ENCODE results near the gene GABRP.
"Not testable (repeated sequence)": the region's sequence is repeated elsewhere in the genome, so short reads cannot be mapped to it uniquely, and the experiment has no call there.

The GABRP gene

DNA sequence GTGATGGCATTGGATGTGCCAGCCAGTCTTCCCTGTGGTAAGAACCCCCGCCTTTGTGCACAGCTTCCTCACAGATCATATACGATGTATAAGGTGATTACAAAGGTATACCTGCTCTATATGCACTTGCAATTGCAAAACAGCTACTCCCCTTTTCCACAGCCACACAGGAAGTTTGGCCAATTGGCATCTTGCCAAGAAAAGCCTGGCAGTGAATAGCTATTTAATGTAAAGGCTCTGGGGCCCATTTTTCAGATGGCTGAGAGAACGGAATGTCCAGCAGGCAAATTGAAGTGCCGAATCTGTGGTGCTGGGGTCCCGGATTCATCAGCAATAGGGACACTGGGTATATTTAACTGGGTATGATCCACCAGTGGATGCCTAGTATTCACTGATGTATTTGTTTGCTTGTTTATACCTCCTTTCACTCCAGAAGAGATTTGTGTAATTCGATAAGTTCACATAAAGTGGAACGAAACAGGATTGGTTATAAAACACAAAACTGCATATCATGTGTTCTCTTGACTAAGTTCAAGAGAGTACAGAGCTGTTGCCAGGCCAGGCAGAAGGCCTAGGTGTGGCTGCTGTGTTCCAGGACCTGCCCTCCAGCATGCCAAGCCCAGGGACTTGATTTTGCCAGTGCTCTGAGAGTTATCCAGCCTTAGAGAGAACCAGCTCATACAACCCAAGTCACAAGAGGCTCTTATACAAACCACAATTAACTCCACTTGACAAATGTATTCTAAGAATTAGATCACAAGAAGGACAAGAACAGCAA lies 27.7 kb upstream of the GABRP start:
- no peak for DNase-seq

- no peak for DNase-seq
These were observed 26.8 kb upstream of the GABRP start for GRCh38 chr5:170756691-170757090.

- no peak for DNase-seq
These were observed 26.3 kb upstream of the GABRP start for GRCh38 chr5:170757182-170757601.

GRCh38 chr5:170757669-170758068 lies 25.9 kb upstream of the GABRP start:
- DNase-seq, result no peak

DNA sequence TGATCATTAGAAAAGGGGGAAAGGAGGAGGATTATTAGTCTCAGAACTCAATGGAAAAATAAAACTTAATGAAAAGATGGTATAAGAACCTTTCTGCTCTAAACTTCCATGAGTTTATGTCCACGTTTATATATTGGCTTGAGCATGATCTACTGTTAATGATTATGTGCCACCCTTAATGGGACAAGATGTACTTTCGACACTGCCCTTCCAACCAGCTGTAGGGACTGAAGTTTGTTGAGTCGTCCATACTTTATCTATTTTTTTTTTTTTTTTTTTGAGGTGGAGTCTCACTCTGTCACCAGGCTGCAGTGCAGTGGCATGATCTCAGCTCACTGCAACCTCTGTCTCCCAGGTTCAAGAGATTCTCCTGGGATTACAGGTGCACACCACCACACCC lies 25.0 kb upstream of the GABRP start:
- no peak for DNase-seq

DNA sequence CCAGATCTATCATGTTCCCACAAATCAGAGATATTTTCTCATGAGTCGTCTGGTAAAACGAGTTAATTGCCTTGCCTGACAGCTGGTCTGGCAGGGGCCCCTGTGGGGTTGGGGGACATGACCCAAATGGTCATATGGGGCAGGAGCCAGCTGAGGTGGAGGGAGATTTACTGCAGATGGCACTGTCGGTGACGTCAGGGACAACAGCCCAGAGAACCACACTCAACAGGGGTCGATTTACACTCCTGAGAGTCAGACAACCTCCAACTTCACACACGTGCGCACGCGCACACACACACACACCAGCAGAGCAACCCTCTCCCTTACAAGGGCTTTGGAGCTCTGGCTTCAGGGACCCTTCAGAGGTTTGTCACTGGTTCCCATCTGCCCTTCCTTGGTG lies 23.4 kb upstream of the GABRP start:
- no peak for DNase-seq

DNA sequence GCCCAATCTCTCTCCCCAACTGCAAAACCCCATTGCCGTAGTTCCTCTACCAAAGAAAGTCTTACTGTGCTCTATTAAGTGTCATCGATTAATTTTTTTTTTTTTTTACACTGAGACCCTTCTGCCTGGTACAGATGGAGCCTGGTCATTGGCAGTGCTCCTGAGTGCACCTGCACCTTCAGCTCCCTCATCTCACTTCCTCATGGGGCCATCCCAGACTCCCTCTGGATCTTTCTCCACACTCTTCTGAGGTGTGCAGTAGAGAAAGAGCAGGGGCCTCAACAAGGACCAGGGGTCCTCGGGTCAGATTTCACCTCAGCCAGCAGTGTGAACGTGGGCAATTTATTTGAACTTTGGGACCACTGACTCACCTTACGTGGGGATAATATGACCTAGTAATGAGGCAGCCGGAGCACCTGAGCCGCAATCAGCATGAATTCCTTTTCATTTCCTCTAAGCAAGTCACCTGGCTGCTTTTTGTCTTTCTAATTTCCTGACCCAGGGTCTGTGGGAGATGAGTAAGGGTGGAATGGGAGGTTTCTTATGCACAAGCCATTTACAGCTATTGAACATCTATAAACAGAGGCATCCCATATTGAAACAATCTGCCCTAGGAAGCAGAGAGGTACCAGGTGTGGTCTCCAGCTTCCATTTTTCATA lies 22.3 kb upstream of the GABRP start:
- no peak for DNase-seq

DNA sequence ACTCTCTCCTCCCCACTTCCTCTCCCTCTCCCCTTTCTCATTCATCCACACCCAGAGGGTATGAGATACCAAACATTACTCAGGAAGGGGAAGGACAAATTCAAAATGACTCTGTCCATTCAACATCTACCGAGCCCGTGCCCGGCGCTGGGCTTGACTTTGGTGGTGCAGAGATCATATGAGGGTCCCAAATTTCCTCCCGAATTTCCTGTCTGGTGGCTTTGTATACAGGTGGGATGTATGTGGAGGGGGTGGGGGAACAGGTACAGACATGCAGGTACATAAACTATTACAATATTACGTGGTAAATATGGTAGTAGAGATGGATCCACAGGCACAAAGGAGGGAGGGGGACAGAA lies 21.8 kb upstream of the GABRP start:
- no peak for DNase-seq

GRCh38 chr5:170762298-170762697 lies 21.2 kb upstream of the GABRP start:
- DNase-seq, result not testable (repeated sequence)

DNA sequence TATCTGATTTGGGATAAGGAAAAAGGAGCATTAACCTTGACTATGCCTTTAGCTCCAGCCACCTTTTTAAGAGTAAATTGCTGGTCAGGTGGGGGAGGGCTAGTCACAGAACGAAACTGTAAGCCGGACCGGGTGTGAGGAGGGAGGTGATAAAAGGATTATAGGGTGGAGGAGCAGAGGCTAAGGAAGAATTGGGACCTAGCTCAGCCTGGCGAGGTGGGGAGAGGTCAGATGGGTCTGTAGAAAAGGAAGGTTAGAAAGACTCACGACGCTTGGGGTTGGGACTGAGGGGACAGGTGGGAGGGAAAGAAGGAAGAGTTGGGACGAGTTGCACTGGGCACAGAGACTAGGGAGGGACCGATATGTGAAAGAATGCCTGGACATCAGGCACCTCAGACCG lies 17.7 kb upstream of the GABRP start:
- not testable (repeated sequence) for DNase-seq

GRCh38 chr5:170769246-170769645 lies 14.3 kb upstream of the GABRP start:
- no peak for DNase-seq

- DNase-seq, result no peak
These were observed 13.6 kb upstream of the GABRP start for GRCh38 chr5:170769898-170770416.

- no peak for DNase-seq
These were observed 12.0 kb upstream of the GABRP start for GRCh38 chr5:170771496-170771895.

DNA sequence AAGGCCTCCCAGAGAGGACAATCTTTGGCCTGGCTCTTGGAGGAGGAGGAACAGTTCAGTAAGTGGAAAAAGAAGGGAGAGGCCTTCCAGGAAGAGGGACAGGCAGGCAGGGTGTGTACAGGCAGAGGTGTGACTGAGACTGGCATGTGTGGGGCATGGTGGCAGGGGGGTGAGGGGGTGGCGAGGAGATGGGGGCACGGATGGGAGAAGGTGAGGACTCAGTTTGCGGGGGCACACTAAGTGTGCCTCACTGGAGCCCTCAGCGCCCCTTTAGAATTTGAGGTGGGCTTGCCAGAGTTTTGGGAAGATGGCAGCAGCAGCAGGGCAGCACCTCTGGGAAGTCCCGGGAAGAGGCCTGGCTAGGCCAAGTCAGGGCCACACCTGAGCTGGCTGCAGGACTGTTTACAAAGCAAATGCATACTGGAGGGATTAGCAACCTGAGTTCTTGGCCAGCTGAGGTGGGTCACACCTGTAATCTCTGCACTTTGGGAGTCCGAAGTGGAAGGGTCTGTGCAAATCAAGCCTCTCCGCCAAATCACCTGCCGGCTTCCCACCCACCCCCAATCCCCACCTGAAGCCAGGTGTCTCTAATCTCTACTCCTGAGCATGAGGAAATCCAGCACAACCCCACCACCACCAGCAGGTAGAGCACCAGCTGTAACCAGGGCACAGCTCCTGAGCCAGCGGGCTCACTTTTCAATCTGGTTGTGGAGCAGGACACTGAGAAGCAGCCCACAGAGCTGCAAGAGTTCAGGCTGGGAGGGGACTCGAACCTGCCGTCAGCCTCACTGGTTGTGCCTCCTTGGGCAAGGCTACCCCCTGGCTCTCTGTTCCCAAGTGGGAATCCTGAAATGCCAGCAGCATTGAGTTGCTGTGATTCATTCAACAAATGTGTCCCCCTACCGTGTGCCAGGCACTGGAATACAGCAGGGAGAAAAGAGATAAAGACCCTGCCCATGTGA lies 10.2 kb upstream of the GABRP start:
- no peak for DNase-seq

DNA sequence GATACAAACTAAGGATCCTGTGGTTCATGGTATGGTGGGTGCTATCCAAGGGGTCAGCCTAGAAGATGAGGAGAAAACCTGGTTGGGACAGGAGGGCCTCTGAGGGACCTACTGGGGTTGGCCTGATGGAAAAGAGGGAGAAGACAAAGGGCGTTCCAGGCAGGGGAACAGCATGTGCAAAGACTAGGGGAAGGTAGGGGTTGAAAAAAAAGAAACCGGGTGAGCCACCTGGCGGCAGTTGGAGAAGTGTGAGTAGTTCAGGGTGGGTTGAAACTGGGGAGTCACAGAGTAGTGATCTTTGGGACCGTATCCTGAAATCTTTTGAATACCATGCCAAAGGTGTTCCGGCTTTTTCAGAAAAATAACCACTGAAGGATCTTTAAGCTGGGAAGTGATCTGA lies 8.7 kb upstream of the GABRP start:
- no peak for DNase-seq

DNA sequence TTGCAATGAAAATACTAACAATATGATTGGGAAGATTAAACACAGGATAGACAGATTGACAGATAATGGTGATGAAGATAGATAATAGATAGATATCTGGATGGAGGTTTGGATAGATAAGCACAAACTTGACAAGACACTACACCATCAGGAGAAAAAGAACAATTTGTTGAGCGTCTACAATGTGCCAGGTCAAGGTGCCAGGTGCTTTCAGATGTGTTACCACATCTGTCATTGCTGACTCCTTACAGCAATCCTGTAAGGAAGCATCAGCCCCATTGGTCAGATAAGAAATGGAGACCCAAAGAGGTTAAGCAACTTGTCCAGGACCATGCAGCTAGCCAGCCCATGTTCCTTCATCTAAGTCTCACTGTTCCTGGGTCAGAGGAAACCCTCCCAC lies 1.6 kb upstream of the GABRP start:
- DNase-seq, result no peak

- no peak for DNase-seq
These were observed 1.1 kb upstream of the GABRP start for GRCh38 chr5:170782438-170782837.

GRCh38 chr5:170785416-170785815 lies 1.9 kb downstream of the GABRP start:
- DNase-seq, result no peak

DNA sequence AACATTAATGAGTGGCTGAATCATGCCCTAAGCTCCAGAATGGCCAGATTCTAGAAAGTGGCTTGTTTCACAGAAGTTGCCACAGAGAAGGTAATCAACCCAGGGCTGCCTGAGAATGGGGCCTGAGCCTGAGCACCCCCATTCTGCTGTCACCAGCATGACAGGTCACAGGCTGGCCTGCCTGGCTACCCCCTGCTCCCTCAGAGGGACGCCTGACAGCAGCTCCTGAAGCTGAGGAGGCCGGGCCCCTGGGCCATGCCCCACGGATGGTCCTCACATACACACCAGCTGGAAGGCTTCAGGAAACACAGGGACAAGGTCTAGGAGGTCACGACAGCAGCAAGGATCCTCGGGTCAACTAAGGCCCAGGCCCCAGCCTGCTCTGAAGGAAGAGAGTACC lies 3.7 kb downstream of the GABRP start:
- DNase-seq, result no peak

GRCh38 chr5:170788626-170789304 lies 5.2 kb downstream of the GABRP start:
- no peak for DNase-seq

DNA sequence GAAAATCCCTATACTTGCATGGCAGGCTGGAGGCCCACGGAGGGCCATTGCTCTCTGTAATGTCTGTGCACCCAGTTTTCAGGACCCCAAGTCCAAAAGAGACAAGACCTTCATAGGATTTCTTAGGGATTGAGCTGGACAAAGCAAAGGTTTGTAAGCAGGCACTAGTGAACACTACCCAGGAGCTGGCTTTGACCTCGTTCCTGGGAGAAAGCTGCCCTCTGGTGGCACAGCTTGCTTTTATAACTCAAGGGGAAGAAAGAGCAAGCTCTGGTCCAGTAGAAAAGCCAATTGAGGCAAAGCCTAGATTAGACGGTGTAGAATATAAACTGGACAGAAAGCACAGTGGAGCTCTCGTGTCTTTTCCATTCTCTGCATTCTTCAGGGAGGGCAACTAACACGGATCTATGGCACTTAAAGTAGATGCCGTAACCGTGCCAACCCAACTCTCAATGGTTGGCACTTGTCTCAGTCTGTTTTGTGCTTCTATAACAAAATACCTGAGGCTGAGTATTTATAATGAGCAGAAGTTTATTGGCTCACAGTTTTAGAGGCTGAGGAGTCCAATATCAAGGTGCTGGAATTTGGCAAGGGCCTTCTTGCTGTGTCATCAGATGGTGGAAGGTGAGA lies 7.9 kb downstream of the GABRP start:
- DNase-seq, result peak; percentile 6

DNA sequence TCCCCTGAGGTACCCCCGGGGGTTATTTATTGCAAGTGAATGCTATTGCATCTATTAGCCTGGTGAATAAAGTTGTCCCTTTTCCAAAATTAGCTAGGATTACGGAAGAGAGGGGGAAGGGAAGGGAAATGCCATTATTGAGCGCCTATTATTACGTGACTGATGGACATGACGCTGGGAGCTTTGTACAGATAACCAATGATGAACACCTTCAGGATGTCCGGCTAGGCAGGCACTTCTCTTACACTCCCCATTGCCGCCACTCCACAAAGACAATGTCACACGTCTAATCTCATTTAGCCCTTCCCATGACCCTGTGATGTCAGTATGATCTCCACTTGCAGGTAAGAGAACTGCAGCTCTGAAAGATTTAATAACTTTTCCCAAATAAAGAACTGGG lies 9.4 kb downstream of the GABRP start:
- DNase-seq, result no peak

Data from CD4-positive, alpha-beta T cell treated with Interleukin-17A for 4 hours (primary cell).